ENCODE results near the gene PPP2R5C. TPM values are rescaled to one million over a fixed set of nuclear protein-coding genes. Genes with fewer than 3 reads are reported as not detected.

The PPP2R5C gene
- total RNA-seq, 1 experiment from 2014 or later: 96.1 TPM

DNA sequence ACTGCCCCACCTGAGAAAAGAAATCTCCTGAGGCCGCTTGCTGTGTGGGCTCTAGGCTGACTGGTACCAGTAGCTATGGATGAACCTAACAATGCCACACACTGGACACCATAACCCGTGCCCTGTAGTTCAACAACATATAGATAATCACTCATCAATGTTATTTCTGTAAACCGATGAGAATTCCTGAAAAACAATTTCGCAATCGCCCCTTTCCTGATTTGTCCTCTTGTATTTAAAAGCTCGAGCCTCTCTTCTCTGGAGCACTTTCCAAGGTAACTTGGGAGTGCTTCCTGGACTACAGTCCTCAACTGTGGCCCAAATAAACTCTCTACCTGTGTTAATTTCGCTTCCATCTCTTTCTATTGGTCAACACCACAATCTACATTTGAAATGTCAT is 26.1 kb upstream of the PPP2R5C start:
- no peaks in the 10 kb centered on the region for H4K20me1 ChIP-seq (ENCODE audit: low read length)
- peaks cover 38% of the 10 kb centered on the region for H3K4me1 ChIP-seq (ENCODE audit: insufficient read depth, low read length)
- no peaks in the 10 kb centered on the region for H3K79me2 ChIP-seq (ENCODE audit: low read length)
- DNase-seq: no peak
- intact Hi-C loops (cut with micrococcal nuclease): no loop called here
- no peak overlapping the region for H3K27ac ChIP-seq (ENCODE audit: low read length)
- no peaks in the 10 kb centered on the region for H3K9me2 ChIP-seq (replicated peaks; ENCODE audit: low read length)
- ChIA-PET CTCF (no interaction called here), POLR2A (ENCODE audit: unreplicated experiment) (no interaction called here)
- no peak for ATAC-seq
- no peak overlapping the region for H3K4me3 ChIP-seq (ENCODE audit: low read length)
- H3F3A ChIP-seq (ENCODE audit: low read length, unreplicated experiment): no peaks in the 10 kb centered on the region
- no peaks in the 10 kb centered on the region for H3K27me3 ChIP-seq (ENCODE audit: low read length)
- no peak overlapping the region for H3K9ac ChIP-seq (ENCODE audit: low read length)
- no peaks in the 10 kb centered on the region for H3K36me3 ChIP-seq (ENCODE audit: low read depth, low read length)
- no peak overlapping the region for H2AFZ ChIP-seq (ENCODE audit: low read length)
- no TSS peak for BruUV-seq (replicated peaks)
- TF ChIP-seq CTCF (conservative IDR thresholded peaks at IDR 0.05; ENCODE audit: low read depth, low read length): no peak
- TF ChIP-seq EZH2 (IDR thresholded peaks at IDR 0.05; ENCODE audit: low read length, unreplicated experiment): no peak
- no peak for TF ChIP-seq EZH2phosphoT487 (IDR thresholded peaks at IDR 0.05; ENCODE audit: borderline replicate concordance, low read length)
- peaks cover 6% of the 10 kb centered on the region; the same call in 1 of the 2 replicates for H3K9me3 ChIP-seq (ENCODE audit: low read length)
- no peak overlapping the region for H3K4me2 ChIP-seq (ENCODE audit: low read length)

DNA sequence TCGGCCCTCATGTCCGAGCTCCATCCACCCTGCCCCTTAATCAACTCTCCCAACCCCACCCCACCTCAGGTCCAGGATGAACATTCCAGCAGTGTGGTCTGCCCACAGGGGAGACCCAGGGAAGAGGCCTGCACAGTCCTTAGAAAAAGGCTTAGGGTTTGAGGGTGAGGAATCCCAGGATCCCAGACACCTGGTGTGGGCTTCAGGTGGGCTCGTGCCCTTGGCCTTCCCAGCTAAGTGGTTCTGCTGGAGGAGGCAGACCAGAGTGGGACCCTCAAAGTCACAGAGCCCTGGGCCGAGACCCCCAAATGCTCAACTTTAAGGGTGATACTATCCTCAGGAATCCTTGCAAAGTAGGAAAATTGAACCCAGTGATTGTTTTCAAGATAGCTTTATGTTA is 25.4 kb upstream of the PPP2R5C start:
- ChIA-PET POLR2A (ENCODE audit: unreplicated experiment) (interaction anchor here (0.6 kb wide), 1 partner anchor 349 kb away, joined by 21 read pairs; no protein-coding TSS in a partner anchor), CTCF (no interaction called here)
- intact Hi-C loops (cut with micrococcal nuclease): no loop called here
- no peak for DNase-seq
- no peaks in the 10 kb centered on the region for H3K27me3 ChIP-seq (ENCODE audit: low read length)
- no peak overlapping the region for H3K4me2 ChIP-seq (ENCODE audit: low read length)
- no TSS peak for BruUV-seq (replicated peaks)
- peaks cover 12% of the 10 kb centered on the region; the same call in 1 of the 2 replicates for H3K9me3 ChIP-seq (ENCODE audit: low read length)
- TF ChIP-seq CTCF (conservative IDR thresholded peaks at IDR 0.05; ENCODE audit: low read depth, low read length) (no peak), EZH2phosphoT487 (IDR thresholded peaks at IDR 0.05; ENCODE audit: borderline replicate concordance, low read length) (no peak)
- H3F3A ChIP-seq (ENCODE audit: low read length, unreplicated experiment): no peaks in the 10 kb centered on the region
- H3K4me1 ChIP-seq (ENCODE audit: insufficient read depth, low read length): peaks cover 32% of the 10 kb centered on the region
- no peaks in the 10 kb centered on the region for H3K36me3 ChIP-seq (ENCODE audit: low read depth, low read length)
- no peak for ATAC-seq
- no peak overlapping the region for H3K9ac ChIP-seq (ENCODE audit: low read length)
- no peaks in the 10 kb centered on the region for H3K9me2 ChIP-seq (replicated peaks; ENCODE audit: low read length)
- no peak overlapping the region for H2AFZ ChIP-seq (ENCODE audit: low read length)
- no peak overlapping the region for H3K27ac ChIP-seq (ENCODE audit: low read length)
- no peaks in the 10 kb centered on the region for H4K20me1 ChIP-seq (ENCODE audit: low read length)
- no peak overlapping the region for H3K4me3 ChIP-seq (ENCODE audit: low read length)
- H3K79me2 ChIP-seq (ENCODE audit: low read length): no peaks in the 10 kb centered on the region

DNA sequence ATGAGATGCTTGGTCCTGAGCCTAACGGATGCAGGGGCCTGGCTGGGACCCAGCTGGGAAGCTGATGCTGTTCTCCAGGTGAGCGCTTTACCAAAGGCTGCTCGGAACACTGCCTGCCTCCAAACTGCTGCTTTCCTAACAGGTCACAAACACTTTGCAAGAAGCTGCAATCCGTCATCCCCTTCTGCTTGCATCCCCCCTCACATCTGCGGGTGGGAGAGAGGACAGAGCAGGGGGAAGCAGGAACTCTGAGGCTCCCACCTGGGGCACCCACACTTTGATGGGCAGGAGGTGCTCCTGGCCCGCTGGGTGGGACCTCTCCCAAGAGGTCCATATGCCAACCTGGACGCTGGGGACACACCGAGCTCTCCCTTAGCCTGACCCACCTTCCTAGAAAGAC is 24.9 kb upstream of the PPP2R5C start:
- intact Hi-C loops (cut with micrococcal nuclease): no loop called here
- ATAC-seq: no peak
- CTCF ChIA-PET: no interaction called here

More for the DNA sequence above, 24.9 kb upstream of the PPP2R5C start:
- peaks cover 13% of the 10 kb centered on the region; the same call in 1 of the 2 replicates for H3K9me3 ChIP-seq (ENCODE audit: low read length)
- no peak overlapping the region for H2AFZ ChIP-seq (ENCODE audit: low read length)
- H3K9me2 ChIP-seq (replicated peaks; ENCODE audit: low read length): no peaks in the 10 kb centered on the region
- no peaks in the 10 kb centered on the region for H4K20me1 ChIP-seq (ENCODE audit: low read length)
- H3K9ac ChIP-seq (ENCODE audit: low read length): no peak overlapping the region
- no peak overlapping the region for H3K4me3 ChIP-seq (ENCODE audit: low read length)
- no peaks in the 10 kb centered on the region for H3F3A ChIP-seq (ENCODE audit: low read length, unreplicated experiment)
- no TSS peak for BruUV-seq (replicated peaks)
- H3K4me2 ChIP-seq (ENCODE audit: low read length): no peak overlapping the region
- no peaks in the 10 kb centered on the region for H3K79me2 ChIP-seq (ENCODE audit: low read length)
- peaks cover 29% of the 10 kb centered on the region for H3K4me1 ChIP-seq (ENCODE audit: insufficient read depth, low read length)
- TF ChIP-seq EZH2phosphoT487 (IDR thresholded peaks at IDR 0.05; ENCODE audit: borderline replicate concordance, low read length): no peak
- TF ChIP-seq CTCF (conservative IDR thresholded peaks at IDR 0.05; ENCODE audit: low read depth, low read length): no peak
- TF ChIP-seq EZH2 (IDR thresholded peaks at IDR 0.05; ENCODE audit: low read length, unreplicated experiment): no peak
- POLR2A ChIA-PET (ENCODE audit: unreplicated experiment): interaction anchor here (0.6 kb wide), 1 partner anchor 348 kb away, joined by 21 read pairs; no protein-coding TSS in a partner anchor
- no peaks in the 10 kb centered on the region for H3K27me3 ChIP-seq (ENCODE audit: low read length)
- H3K27ac ChIP-seq (ENCODE audit: low read length): no peak overlapping the region
- DNase-seq: no peak
- no peaks in the 10 kb centered on the region for H3K36me3 ChIP-seq (ENCODE audit: low read depth, low read length)
